ENCODE results near the gene TANGO2.

GRCh38 chr22:20056696-20057386 lies 35.9 kb downstream of the TANGO2 start:
- no peak for TF ChIP-seq POLR2AphosphoS5 (IDR thresholded peaks at IDR 0.05)
- no peak for TF ChIP-seq CTCF (IDR thresholded peaks at IDR 0.05)
